PFSK-1 (cell line): Measurements from ENCODE around the gene PRRT4.

ENCODE experiments used
- POLR2AphosphoS5 ChIP-seq: IDR thresholded peaks from 2 replicates; pipeline ENCODE4 v1.6.1; 2012; ENCODE audit warnings: low read depth, mild to moderate bottlenecking, control low read depth, low read length, moderate library complexity
- REST ChIP-seq, 2 experiments: IDR thresholded peaks; 2 replicates each; pipeline versions ENCODE4 v1.6.1 to v1.8.0; 2011 to 2012; ENCODE audit warnings: low read depth in 2 of 2, low read length in 2 of 2, control low read depth in 1 of 2, inconsistent platforms in 1 of 2, mild to moderate bottlenecking in 1 of 2, moderate library complexity in 1 of 2; ENCODE audit not compliant: insufficient read depth in 1 of 2
- SIN3A ChIP-seq: IDR thresholded peaks from 2 replicates; pipeline ENCODE4 v1.6.1; 2012; ENCODE audit warnings: mild to moderate bottlenecking, low read length, moderate library complexity, borderline replicate concordance; ENCODE audit not compliant: insufficient read depth
- TAF1 ChIP-seq: IDR thresholded peaks from 2 replicates; pipeline ENCODE4 v1.6.1; 2012; ENCODE audit warnings: low read length, control low read depth, borderline replicate concordance; ENCODE audit not compliant: insufficient read depth

GRCh38 chr7:128353610-128354009, 7.9 kb downstream of the PRRT4 start:
- TF ChIP-seq POLR2AphosphoS5 (no peak), REST (IDR thresholded peaks at IDR 0.05; ENCODE audit: insufficient read depth in 1 of 2, low read depth in 2 of 2, low read length in 2 of 2) (no peak), TAF1 (no peak), SIN3A (no peak)
